PC-3 (cell line): ENCODE measurements around the gene KBTBD12. TPM values are rescaled to one million over a fixed set of nuclear protein-coding genes. Genes with fewer than 3 reads are reported as not detected.

Experiments
- ATAC-seq: fragments of 200-7000 bp; cut with Tn5 transposase; 2 replicates; pipeline ENCODE4 v1.9.1; 2020; ENCODE audit warnings: mild to moderate bottlenecking, moderate library complexity
- BruUV-seq: library from RNA; stranded (reverse); fragments of 400-500 nt; replicated peaks from 2 replicates; lab custom pipeline; 2021; lab: Mats Ljungman, UMichigan
- CTCF ChIA-PET: fragments of 300-600 bp; sonication (Branson Sonifier 250); formaldehyde crosslinking; loops from one replicate; lab custom pipeline; 2022; ENCODE audit warnings: antibody characterized with exemption; lab: Charles Lee
- POLR2A ChIA-PET: fragments of 300-600 bp; sonication (Branson Sonifier 250); formaldehyde crosslinking; loops from one replicate; lab custom pipeline; 2022; ENCODE audit warnings: antibody characterized with exemption; ENCODE audit not compliant: unreplicated experiment; lab: Charles Lee
- DNase-seq: peaks from one replicate; pipeline ENCODE4 v3.0.0-alpha.2; 2015
- H2AFZ ChIP-seq: fragments of 300-600 bp; sonication (generic); 2 replicates; pipeline ENCODE4 v1.6.0; 2016; ENCODE audit warnings: antibody characterized with exemption, low read length
- H3F3A ChIP-seq: fragments of 300-600 bp; sonication (generic); one replicate; pipeline ENCODE4 v1.6.0; 2017; ENCODE audit warnings: antibody characterized with exemption, low read length, control low read depth, mild to moderate bottlenecking; ENCODE audit not compliant: unreplicated experiment
- H3K27ac ChIP-seq: fragments of 300-600 bp; sonication (generic); 2 replicates; pipeline ENCODE4 v1.5.1; 2016; ENCODE audit warnings: mild to moderate bottlenecking, low read length
- H3K27me3 ChIP-seq: fragments of 300-600 bp; sonication (generic); 2 replicates; pipeline ENCODE4 v1.6.1; 2016; ENCODE audit warnings: low read length, mixed read lengths
- H3K36me3 ChIP-seq: fragments of 300-600 bp; sonication (generic); 2 replicates; pipeline ENCODE4 v1.6.1; 2016; ENCODE audit warnings: low read depth, mixed run types, low read length, mixed read lengths
- H3K4me1 ChIP-seq: fragments of 300-600 bp; sonication (generic); 2 replicates; pipeline ENCODE4 v1.5.1; 2016; ENCODE audit warnings: low read length; ENCODE audit not compliant: insufficient read depth
- H3K4me2 ChIP-seq: fragments of 300-600 bp; sonication (generic); 2 replicates; pipeline ENCODE4 v1.6.0; 2016; ENCODE audit warnings: low read length
- H3K4me3 ChIP-seq: fragments of 300-600 bp; sonication (generic); 2 replicates; pipeline ENCODE4 v1.5.1; 2016; ENCODE audit warnings: mild to moderate bottlenecking, low read length, mixed read lengths
- H3K79me2 ChIP-seq: fragments of 300-600 bp; sonication (generic); 2 replicates; pipeline ENCODE4 v1.6.1; 2017; ENCODE audit warnings: low read length, mixed read lengths
- H3K9ac ChIP-seq: fragments of 300-600 bp; sonication (generic); 2 replicates; pipeline ENCODE4 v1.6.0; 2016; ENCODE audit warnings: mild to moderate bottlenecking, low read length
- H3K9me2 ChIP-seq: fragments of 300-600 bp; sonication (generic); replicated peaks from 2 replicates; pipeline ENCODE4 v1.6.1; 2016; ENCODE audit warnings: mixed run types, low read length, mixed read lengths
- H3K9me3 ChIP-seq: fragments of 300-600 bp; sonication (generic); 2 replicates; pipeline ENCODE4 v1.6.1; 2016; ENCODE audit warnings: low read length, mixed read lengths
- H4K20me1 ChIP-seq: fragments of 300-600 bp; sonication (generic); 2 replicates; pipeline ENCODE4 v1.6.1; 2016; ENCODE audit warnings: low read length, mixed read lengths
- CTCF ChIP-seq: fragments of 300-600 bp; sonication (generic); conservative IDR thresholded peaks from 2 replicates; pipeline ENCODE4 v1.5.1; 2017; ENCODE audit warnings: antibody characterized with exemption, low read depth, mild to moderate bottlenecking, low read length
- EZH2 ChIP-seq: fragments of 300-600 bp; sonication (generic); IDR thresholded peaks from one replicate; pipeline ENCODE4 v1.6.1; 2017; ENCODE audit warnings: antibody characterized with exemption, mild to moderate bottlenecking, low read length; ENCODE audit not compliant: unreplicated experiment
- EZH2phosphoT487 ChIP-seq: fragments of 300-600 bp; sonication (generic); IDR thresholded peaks from 2 replicates; pipeline ENCODE4 v1.6.1; 2018; ENCODE audit warnings: mild to moderate bottlenecking, antibody characterized with exemption, low read length, borderline replicate concordance
- intact Hi-C: fragments of 100-400 bp; cut with micrococcal nuclease; formaldehyde crosslinking; loops from 2 replicates; pipeline ENCODE4 v1.9.0; 2023
- total RNA-seq: library from RNA; depleted of rRNA; stranded (reverse); fragments of >200 nt; gene quantifications from 2 replicates; pipeline ENCODE4 v1.2.3, GENCODE V29; 2014

Gene KBTBD12
- total RNA-seq, 1 experiment from 2014 or later = not detected

- H3F3A ChIP-seq = no peaks in the 10 kb centered on the region
- H3K36me3 ChIP-seq = no peaks in the 10 kb centered on the region
- no peak overlapping the region for H3K4me3 ChIP-seq
- no peaks in the 10 kb centered on the region for H3K79me2 ChIP-seq
- POLR2A ChIA-PET = no interaction called here
- no peaks in the 10 kb centered on the region for H3K27me3 ChIP-seq
- no peak overlapping the region for H3K27ac ChIP-seq
- H2AFZ ChIP-seq = no peak overlapping the region
- H3K4me2 ChIP-seq = no peak overlapping the region
- peaks cover 5% of the 10 kb centered on the region; the same call in 1 of the 2 replicates for H3K4me1 ChIP-seq
- DNase-seq = no peak
- no TSS peak for BruUV-seq
- H3K9me3 ChIP-seq = no peaks in the 10 kb centered on the region
- CTCF ChIA-PET = no interaction called here
- ATAC-seq = no peak
- intact Hi-C loops = no loop called here
- no peak overlapping the region for H3K9ac ChIP-seq
- no peaks in the 10 kb centered on the region for H4K20me1 ChIP-seq
- no peaks in the 10 kb centered on the region for H3K9me2 ChIP-seq
- TF ChIP-seq EZH2 (no peak), CTCF (no peak), EZH2phosphoT487 (no peak)
Observed at GRCh38 chr3:127923611-127924010, 8.6 kb downstream of the KBTBD12 start.

GRCh38 chr3:127925384-127925783, 10.4 kb downstream of the KBTBD12 start:
- H3K4me3 ChIP-seq = no peak overlapping the region
- no peaks in the 10 kb centered on the region for H3K79me2 ChIP-seq
- H2AFZ ChIP-seq = no peak overlapping the region
- no peaks in the 10 kb centered on the region for H3K27me3 ChIP-seq
- no peaks in the 10 kb centered on the region for H4K20me1 ChIP-seq
- no peaks in the 10 kb centered on the region for H3F3A ChIP-seq
- no peak overlapping the region for H3K27ac ChIP-seq
- intact Hi-C loops = no loop called here
- POLR2A ChIA-PET = no interaction called here
- no peak overlapping the region for H3K4me2 ChIP-seq
- H3K4me1 ChIP-seq = peaks cover 22% of the 10 kb centered on the region
- no peaks in the 10 kb centered on the region for H3K36me3 ChIP-seq
- H3K9ac ChIP-seq = no peak overlapping the region
- no TSS peak for BruUV-seq
- TF ChIP-seq EZH2phosphoT487 (no peak), EZH2 (no peak), CTCF (no peak)
- H3K9me2 ChIP-seq = no peaks in the 10 kb centered on the region
- DNase-seq (no peak), ATAC-seq (no peak)
- H3K9me3 ChIP-seq = no peaks in the 10 kb centered on the region
- CTCF ChIA-PET = no interaction called here

GRCh38 chr3:127927829-127928604, 13.0 kb downstream of the KBTBD12 start:
- DNase-seq (no peak), ATAC-seq (no peak)
- Histone ChIP-seq H3K27ac (no peak overlapping the region), H3K4me3 (no peak overlapping the region), H2AFZ (no peak overlapping the region), H3F3A (no peaks in the 10 kb centered on the region), H3K9ac (no peak overlapping the region), H3K9me2 (no peaks in the 10 kb centered on the region), H3K9me3 (no peaks in the 10 kb centered on the region), H3K27me3 (no peaks in the 10 kb centered on the region), H3K4me2 (no peak overlapping the region), H3K79me2 (no peaks in the 10 kb centered on the region), H3K4me1 (peaks cover 27% of the 10 kb centered on the region), H3K36me3 (no peaks in the 10 kb centered on the region), H4K20me1 (no peaks in the 10 kb centered on the region)
- BruUV-seq = no TSS peak
- CTCF ChIA-PET = no interaction called here
- intact Hi-C loops = no loop called here
- POLR2A ChIA-PET = no interaction called here
- TF ChIP-seq EZH2phosphoT487 (no peak), CTCF (no peak), EZH2 (no peak)
